NT2/D1 (cell line): ENCODE measurements around the gene KRT80.

ENCODE experiments used
- DNase-seq: peaks from one replicate; pipeline ENCODE4 v3.0.0-alpha.2; 2011; ENCODE audit warnings: low read depth, low spot score
- H3K27me3 ChIP-seq: 2 replicates; pipeline ENCODE4 v1.6.0; 2011; ENCODE audit warnings: mild to moderate bottlenecking; ENCODE audit not compliant: insufficient read length, insufficient read depth
- H3K36me3 ChIP-seq: 2 replicates; pipeline ENCODE4 v1.6.1; 2011; ENCODE audit warnings: mild to moderate bottlenecking, low read length, mixed read lengths; ENCODE audit not compliant: insufficient read depth, insufficient read length
- H3K4me1 ChIP-seq: 2 replicates; pipeline ENCODE4 v1.5.1; 2011; ENCODE audit not compliant: insufficient read depth, insufficient read length
- H3K4me3 ChIP-seq: 2 replicates; pipeline ENCODE4 v1.5.1; 2011; ENCODE audit warnings: low read depth; ENCODE audit not compliant: insufficient read length
- H3K9ac ChIP-seq: 2 replicates; pipeline ENCODE4 v1.6.0; 2011; ENCODE audit warnings: low read depth; ENCODE audit not compliant: insufficient read length
- H3K9me3 ChIP-seq: 2 replicates; pipeline ENCODE4 v1.5.1; 2011; ENCODE audit warnings: mild to moderate bottlenecking, low read length; ENCODE audit not compliant: insufficient read depth
- SUZ12 ChIP-seq: IDR thresholded peaks from 2 replicates; pipeline ENCODE4 v1.6.1; 2011; ENCODE audit not compliant: insufficient read length, insufficient read depth; ENCODE audit errors: extremely low read depth
- YY1 ChIP-seq: IDR thresholded peaks from 2 replicates; pipeline ENCODE4 v1.6.1; 2011; ENCODE audit not compliant: insufficient read length, insufficient read depth
- ZNF274 ChIP-seq: IDR thresholded peaks from 2 replicates; pipeline ENCODE4 v1.6.1; 2011; ENCODE audit warnings: mild to moderate bottlenecking, low read depth, low read length

KRT80 gene

DNA sequence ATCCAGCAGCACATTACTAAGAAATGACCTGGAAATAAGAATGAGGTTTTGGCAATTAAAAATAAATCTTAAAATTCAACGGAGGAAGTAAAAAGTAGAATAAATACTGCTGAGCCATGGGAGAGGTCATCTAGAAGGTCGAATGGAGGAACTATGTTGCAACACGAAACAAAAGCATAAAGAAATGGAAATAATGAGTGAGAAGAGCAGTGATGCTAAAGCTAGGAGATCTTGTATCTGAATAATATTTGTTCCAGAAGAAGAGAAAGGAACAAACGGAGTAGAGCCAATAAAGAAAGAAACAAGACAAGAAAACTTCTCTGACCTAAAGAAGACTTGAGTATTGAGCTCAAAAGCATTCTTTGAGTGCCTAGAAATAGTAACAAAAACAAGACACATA, 34.6 kb upstream of the KRT80 start:
- no peak for DNase-seq
- H3K4me1 ChIP-seq = peaks cover 7% of the 10 kb centered on the region
- TF ChIP-seq YY1 = no peak
- TF ChIP-seq ZNF274 = no peak
- no peak for TF ChIP-seq SUZ12

DNA sequence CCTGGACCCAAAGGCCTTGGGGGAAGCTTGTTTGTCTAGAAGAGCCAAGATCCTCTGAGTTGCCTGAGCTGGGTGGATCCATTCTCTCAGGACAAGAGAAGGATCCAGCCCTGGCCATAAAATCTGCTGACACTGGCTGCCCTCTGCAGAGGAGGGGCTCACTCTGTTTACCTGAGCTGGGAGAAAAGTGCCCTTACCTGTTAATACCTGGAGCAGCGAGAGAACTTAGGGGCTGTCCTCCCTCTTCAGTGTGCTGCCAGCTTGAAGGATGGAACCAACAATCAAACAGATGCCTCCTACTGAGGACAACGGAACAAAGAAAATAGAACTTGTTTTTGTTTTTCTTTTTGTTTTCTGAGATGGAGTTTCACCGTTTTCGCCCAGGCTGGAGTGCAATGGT, 33.9 kb upstream of the KRT80 start:
- no peaks in the 10 kb centered on the region for H3K9me3 ChIP-seq
- no peak for TF ChIP-seq SUZ12
- TF ChIP-seq ZNF274 = no peak
- no peak for TF ChIP-seq YY1
- no peak overlapping the region for H3K9ac ChIP-seq
- no peak for DNase-seq
- H3K4me3 ChIP-seq = no peak overlapping the region
- peaks cover 4% of the 10 kb centered on the region for H3K4me1 ChIP-seq
- H3K36me3 ChIP-seq = no peaks in the 10 kb centered on the region
- no peaks in the 10 kb centered on the region for H3K27me3 ChIP-seq

More for the DNA sequence above, 34.6 kb upstream of the KRT80 start:
- Histone ChIP-seq H3K9ac (no peak overlapping the region), H3K9me3 (no peaks in the 10 kb centered on the region), H3K36me3 (no peaks in the 10 kb centered on the region), H3K27me3 (no peaks in the 10 kb centered on the region), H3K4me3 (no peak overlapping the region)

- H3K9me3 ChIP-seq = no peaks in the 10 kb centered on the region
- no peak for DNase-seq
- H3K4me3 ChIP-seq = no peak overlapping the region
- no peaks in the 10 kb centered on the region for H3K36me3 ChIP-seq
- no peaks in the 10 kb centered on the region for H3K27me3 ChIP-seq
- H3K4me1 ChIP-seq = no peaks in the 10 kb centered on the region
- TF ChIP-seq SUZ12 = no peak
- no peak for TF ChIP-seq YY1
- no peak for TF ChIP-seq ZNF274
- H3K9ac ChIP-seq = no peak overlapping the region
Measured at GRCh38 chr12:52224151-52224550, 32.3 kb upstream of the KRT80 start.

DNA sequence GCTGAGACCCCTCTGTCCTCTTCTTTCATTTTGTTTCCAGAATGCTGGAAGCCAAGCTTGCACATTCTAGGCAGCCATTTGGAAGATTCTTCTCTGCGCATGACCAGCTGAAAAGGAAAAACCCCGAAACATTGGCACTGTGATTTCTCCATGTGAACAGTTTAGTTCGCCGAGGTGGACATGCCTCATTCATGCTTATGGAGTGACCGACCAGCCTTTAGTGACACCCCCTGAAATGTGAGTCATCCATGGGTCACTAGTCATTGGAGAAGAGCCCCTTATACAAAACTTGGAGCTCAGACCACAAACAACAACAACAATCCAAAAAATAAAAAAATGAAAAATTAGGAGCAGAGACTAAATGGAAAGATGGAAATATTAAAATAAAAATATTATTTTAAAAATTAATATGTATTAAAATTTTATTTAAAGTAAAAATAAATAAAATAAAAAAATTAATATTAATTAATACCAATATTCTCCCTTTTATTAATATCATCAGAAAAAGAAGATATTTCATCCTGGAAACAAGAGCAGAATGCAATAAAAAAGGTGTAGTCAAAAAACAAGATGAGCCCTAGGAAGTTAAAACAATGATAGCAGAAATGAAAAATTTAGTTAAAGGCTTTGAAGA, 31.7 kb upstream of the KRT80 start:
- Histone ChIP-seq H3K4me3 (no peak overlapping the region), H3K27me3 (no peaks in the 10 kb centered on the region), H3K9me3 (no peaks in the 10 kb centered on the region), H3K9ac (no peak overlapping the region), H3K36me3 (no peaks in the 10 kb centered on the region), H3K4me1 (no peaks in the 10 kb centered on the region)
- TF ChIP-seq ZNF274 (no peak), YY1 (no peak), SUZ12 (no peak)
- DNase-seq = no peak

- Histone ChIP-seq H3K36me3 (no peaks in the 10 kb centered on the region), H3K4me3 (no peak overlapping the region), H3K9ac (no peak overlapping the region), H3K4me1 (no peaks in the 10 kb centered on the region), H3K27me3 (no peaks in the 10 kb centered on the region), H3K9me3 (no peaks in the 10 kb centered on the region)
- DNase-seq = no peak
- TF ChIP-seq SUZ12 (no peak), YY1 (no peak), ZNF274 (no peak)
Measured at GRCh38 chr12:52222692-52223091, 30.9 kb upstream of the KRT80 start.

- no peaks in the 10 kb centered on the region for H3K36me3 ChIP-seq
- H3K4me3 ChIP-seq = no peak overlapping the region
- DNase-seq = no peak
- H3K27me3 ChIP-seq = no peaks in the 10 kb centered on the region
- no peaks in the 10 kb centered on the region for H3K4me1 ChIP-seq
- H3K9ac ChIP-seq = no peak overlapping the region
- no peaks in the 10 kb centered on the region for H3K9me3 ChIP-seq
- TF ChIP-seq SUZ12 (no peak), ZNF274 (no peak), YY1 (no peak)
Measured at GRCh38 chr12:52221912-52222457, 30.2 kb upstream of the KRT80 start.

GRCh38 chr12:52221070-52221781, 29.4 kb upstream of the KRT80 start:
- no peaks in the 10 kb centered on the region for H3K36me3 ChIP-seq
- H3K9ac ChIP-seq = no peak overlapping the region
- no peaks in the 10 kb centered on the region for H3K4me1 ChIP-seq
- no peaks in the 10 kb centered on the region for H3K27me3 ChIP-seq
- no peak for DNase-seq
- no peak overlapping the region for H3K4me3 ChIP-seq
- TF ChIP-seq YY1 (no peak), ZNF274 (no peak), SUZ12 (no peak)
- no peaks in the 10 kb centered on the region for H3K9me3 ChIP-seq
